GM12891 (cell line): Measurements from ENCODE around the gene ZBTB20.

Experiments used
- PAX5 ChIP-seq: IDR thresholded peaks from 2 replicates; pipeline ENCODE4 v1.6.1; 2011; ENCODE audit warnings: low read length, moderate library complexity, mild to moderate bottlenecking; ENCODE audit not compliant: insufficient read depth, severe bottlenecking
- POLR2A ChIP-seq: IDR thresholded peaks from 2 replicates; pipeline ENCODE4 v1.6.1; 2011; ENCODE audit warnings: low read depth, low read length, control low read depth
- POLR2AphosphoS5 ChIP-seq: IDR thresholded peaks from 2 replicates; pipeline ENCODE4 v1.6.1; 2011; ENCODE audit warnings: low read depth, low read length, control low read depth
- POU2F2 ChIP-seq: IDR thresholded peaks from 2 replicates; pipeline ENCODE4 v1.6.1; 2011; ENCODE audit warnings: low read depth, mild to moderate bottlenecking, control low read depth, low read length, moderate library complexity
- SPI1 ChIP-seq: IDR thresholded peaks from 2 replicates; pipeline ENCODE4 v1.6.1; 2011; ENCODE audit warnings: low read depth, low read length, control low read depth
- TAF1 ChIP-seq: IDR thresholded peaks from 2 replicates; pipeline ENCODE4 v1.6.1; 2011; ENCODE audit warnings: low read depth, low read length, control low read depth

- TF ChIP-seq POLR2A (no peak), POLR2AphosphoS5 (no peak), TAF1 (no peak), POU2F2 (no peak), SPI1 (no peak), PAX5 (no peak)
Observed at GRCh38 chr3:115113367-115113766, 33.7 kb downstream of the ZBTB20 start.
